HepG2 (cell line): ENCODE measurements around the gene DHRS12. TPM values are rescaled to one million over a fixed set of nuclear protein-coding genes. Genes with fewer than 3 reads are reported as not detected.
A peak's percentile ranks its signal among the peaks of the same experiment; 100 is the strongest.

Experiments used
- ATAC-seq: fragments of 200-7000 bp; cut with Tn5 transposase; 3 replicates; pipeline ENCODE4 v1.9.1; 2020; ENCODE audit warnings: mild to moderate bottlenecking, moderate library complexity
- BruUV-seq: library from RNA; stranded (reverse); fragments of 400-500 nt; replicated peaks from 2 replicates; lab custom pipeline; 2021; lab: Mats Ljungman, UMichigan
- CTCF ChIA-PET: fragments of 300-600 bp; formaldehyde crosslinking; extraction: SDS; loops from one replicate; lab custom pipeline; 2021; ENCODE audit warnings: low total read pairs, inconsistent platforms, low intra/inter-chr PET ratio; lab: Yijun Ruan, JAX
- POLR2A ChIA-PET: fragments of 350-600 bp; sonication (Branson Sonifier 250); formaldehyde crosslinking; loops from one replicate; lab custom pipeline; 2020; ENCODE audit warnings: antibody characterized with exemption, inconsistent platforms; lab: Yijun Ruan, JAX
- DNase-seq: peaks from one replicate; pipeline ENCODE4 v3.0.0-alpha.2; 2015; ENCODE audit warnings: low spot score
- FAIRE-seq: peaks from 3 replicates; lab custom pipeline; 2011; peaks lifted over from hg19 to GRCh38; lab: Jason Lieb, UNC
- H2AFZ ChIP-seq: one replicate; pipeline ENCODE4 v1.6.1; 2011; ENCODE audit warnings: low read length, inconsistent platforms
- H3K27ac ChIP-seq: fragments of 300-600 bp; 3 replicates; pipeline ENCODE4 v1.8.0; 2011; ENCODE audit warnings: mixed run types, mild to moderate bottlenecking, mixed read lengths, low read length, inconsistent platforms; ENCODE audit not compliant: insufficient read depth; ENCODE audit errors: extremely low read length
- H3K27me3 ChIP-seq, 2 experiments: fragments of 200-600 bp in 1 of 2; 2 replicates in 1 of 2; 3 replicates in 1 of 2; pipeline versions ENCODE4 v1.6.0 to v1.8.0; 2011; ENCODE audit warnings: low read length in 2 of 2, mild to moderate bottlenecking in 2 of 2, moderate library complexity in 2 of 2, inconsistent platforms in 1 of 2; ENCODE audit not compliant: insufficient read depth in 2 of 2, control insufficient read depth in 1 of 2
- H3K36me3 ChIP-seq, 2 experiments: fragments of 200-600 bp in 1 of 2; replicated peaks in 1 of 2; 2 replicates in 1 of 2; 3 replicates in 1 of 2; pipeline versions ENCODE4 v1.5.1 to v1.8.0; 2011; ENCODE audit warnings: low read length in 2 of 2, inconsistent platforms in 1 of 2; ENCODE audit not compliant: insufficient read depth in 2 of 2, control insufficient read depth in 1 of 2
- H3K4me1 ChIP-seq: 2 replicates; pipeline ENCODE4 v1.5.1; 2012; ENCODE audit warnings: low read length, inconsistent platforms; ENCODE audit not compliant: insufficient read depth
- H3K4me2 ChIP-seq: 2 replicates; pipeline ENCODE4 v1.6.0; 2011; ENCODE audit warnings: low read depth, low read length, inconsistent platforms
- H3K4me3 ChIP-seq, 3 experiments: fragments of 200-600 bp in 1 of 3; sonication (generic), shearing (Covaris generic) in 1 of 3; replicated peaks in 1 of 3; 2 replicates each; pipeline ENCODE4 v1.5.1; 2011 to 2016; ENCODE audit warnings: low read length in 3 of 3, inconsistent platforms in 2 of 3, low read depth in 2 of 3, mild to moderate bottlenecking in 2 of 3, control low read depth in 1 of 3, mixed read lengths in 1 of 3; ENCODE audit not compliant: insufficient read depth in 1 of 3
- H3K79me2 ChIP-seq: one replicate; pipeline ENCODE4 v1.6.1; 2011; ENCODE audit warnings: low read length, inconsistent platforms; ENCODE audit not compliant: insufficient read depth
- H3K9ac ChIP-seq: 2 replicates; pipeline ENCODE4 v1.6.0; 2011; ENCODE audit warnings: mild to moderate bottlenecking, low read depth, low read length, inconsistent platforms; ENCODE audit not compliant: insufficient read depth
- H3K9me3 ChIP-seq: 2 replicates; pipeline ENCODE4 v1.5.1; 2012; ENCODE audit warnings: mild to moderate bottlenecking, low read length
- H4K20me1 ChIP-seq: 2 replicates; pipeline ENCODE4 v1.6.0; 2011; ENCODE audit warnings: inconsistent platforms, mild to moderate bottlenecking, low read length, moderate library complexity; ENCODE audit not compliant: insufficient read depth
- MBNL3 ChIP-seq: fragments of 250-450 bp; sonication (Bioruptor Pico); conservative IDR thresholded peaks from 2 replicates; pipeline ENCODE4 v1.8.0; 2022; ENCODE audit warnings: mild to moderate bottlenecking, inconsistent platforms
- NCOA1 ChIP-seq: sonication (generic); formaldehyde crosslinking; IDR thresholded peaks from 2 replicates; pipeline ENCODE4 v1.9.0; 2021; ENCODE audit warnings: missing genetic modification reagents
- NPAS2 ChIP-seq: sonication (generic); formaldehyde crosslinking; IDR thresholded peaks from 2 replicates; pipeline ENCODE4 v1.8.0; 2022; ENCODE audit warnings: mild to moderate bottlenecking, missing genetic modification reagents, borderline replicate concordance
- RARG ChIP-seq: sonication (generic); formaldehyde crosslinking; IDR thresholded peaks from 2 replicates; pipeline ENCODE4 v1.4.0; 2020; ENCODE audit warnings: low read depth, mild to moderate bottlenecking, missing genetic modification reagents
- RBAK ChIP-seq: sonication (generic); formaldehyde crosslinking; IDR thresholded peaks from 2 replicates; pipeline ENCODE4 v1.5.1; 2020; ENCODE audit warnings: mild to moderate bottlenecking, missing genetic modification reagents
- ZMYM4 ChIP-seq: sonication (generic); formaldehyde crosslinking; IDR thresholded peaks from 2 replicates; pipeline ENCODE4 v1.8.1; 2023; ENCODE audit warnings: mild to moderate bottlenecking, missing genetic modification reagents
- ZNF234 ChIP-seq: sonication (generic); formaldehyde crosslinking; conservative IDR thresholded peaks from 2 replicates; pipeline ENCODE4 v1.5.1; 2020; ENCODE audit warnings: mild to moderate bottlenecking, missing genetic modification reagents
- ZNF260 ChIP-seq: sonication (generic); formaldehyde crosslinking; IDR thresholded peaks from 2 replicates; pipeline ENCODE4 v1.4.0; 2020; ENCODE audit warnings: missing genetic modification reagents, low read depth, mild to moderate bottlenecking, borderline replicate concordance
- ZNF34 ChIP-seq: sonication (generic); formaldehyde crosslinking; IDR thresholded peaks from 2 replicates; pipeline ENCODE4 v1.4.0; 2020; ENCODE audit warnings: mild to moderate bottlenecking, missing genetic modification reagents, borderline replicate concordance
- ZNF350 ChIP-seq: sonication (generic); formaldehyde crosslinking; IDR thresholded peaks from 2 replicates; pipeline ENCODE4 v1.4.0; 2020; ENCODE audit warnings: mild to moderate bottlenecking, low read depth, missing genetic modification reagents, borderline replicate concordance
- WGBS: methylation state at CpG from one replicate; pipeline ENCODE4 v1.1.6; 2017; ENCODE audit warnings: low lambda C conversion rate; 5-methylcytosine and 5-hydroxymethylcytosine counted together
- in situ Hi-C: cut with HindIII; loops from 2 replicates; pipeline ENCODE4 v1.10.0; 2017; ENCODE audit warnings: low pct_unique_long_range_greater_than_20kb; ENCODE audit not compliant: extremely low pct_ligation_motif_present
- intact Hi-C: fragments of 100-400 bp; cut with micrococcal nuclease; formaldehyde crosslinking; loops from one replicate; pipeline ENCODE4 v1.10.0; 2022; ENCODE audit not compliant: unreplicated experiment
- polyA plus RNA-seq, 8 experiments: library from polyadenylated mRNA; depleted of rRNA in 3 of 8; stranded (reverse) in 7 of 8; unstranded in 1 of 8; fragments of >200 nt; fragmentation: Illumina TruSeq in 4 of 8; extraction: Trizol in 4 of 8; gene quantifications; 2 replicates each; pipeline versions ENCODE4 v1.2.1 to v1.2.3, GENCODE V29; 2011 to 2016; ENCODE audit warnings: low read depth in 4 of 8, missing spikeins in 1 of 8, mixed read lengths in 1 of 8; ENCODE audit not compliant: insufficient read depth in 1 of 8
- total RNA-seq, 5 experiments: library from RNA; depleted of rRNA; stranded (reverse); fragments of >200 nt; fragmentation: Illumina TruSeq; extraction: Trizol; gene quantifications; 2 replicates each; pipeline ENCODE4 v1.2.3, GENCODE V29; 2016; ENCODE audit warnings: low read depth in 1 of 5
- TF ChIP-seq, protein P1 (sequence below): sonication (generic); formaldehyde crosslinking; IDR thresholded peaks from 2 replicates; pipeline ENCODE4 v1.5.1; 2020; ENCODE audit warnings: mild to moderate bottlenecking, moderate library complexity, missing genetic modification reagents
- TF ChIP-seq, protein P2 (sequence below): sonication (generic); formaldehyde crosslinking; IDR thresholded peaks from 2 replicates; pipeline ENCODE4 v1.8.0; 2022; ENCODE audit warnings: missing genetic modification reagents, mild to moderate bottlenecking, borderline replicate concordance
- TF ChIP-seq, protein P3 (sequence below): sonication (generic); formaldehyde crosslinking; IDR thresholded peaks from 2 replicates; pipeline ENCODE4 v1.4.0; 2020; ENCODE audit warnings: missing genetic modification reagents

Gene DHRS12
- total and polyA plus RNA-seq, 2 of the 13 experiments (the other 11 are each of a cell fraction or from before 2014, with no cell fraction given), result 7.2 to 8.4 TPM

DNA sequence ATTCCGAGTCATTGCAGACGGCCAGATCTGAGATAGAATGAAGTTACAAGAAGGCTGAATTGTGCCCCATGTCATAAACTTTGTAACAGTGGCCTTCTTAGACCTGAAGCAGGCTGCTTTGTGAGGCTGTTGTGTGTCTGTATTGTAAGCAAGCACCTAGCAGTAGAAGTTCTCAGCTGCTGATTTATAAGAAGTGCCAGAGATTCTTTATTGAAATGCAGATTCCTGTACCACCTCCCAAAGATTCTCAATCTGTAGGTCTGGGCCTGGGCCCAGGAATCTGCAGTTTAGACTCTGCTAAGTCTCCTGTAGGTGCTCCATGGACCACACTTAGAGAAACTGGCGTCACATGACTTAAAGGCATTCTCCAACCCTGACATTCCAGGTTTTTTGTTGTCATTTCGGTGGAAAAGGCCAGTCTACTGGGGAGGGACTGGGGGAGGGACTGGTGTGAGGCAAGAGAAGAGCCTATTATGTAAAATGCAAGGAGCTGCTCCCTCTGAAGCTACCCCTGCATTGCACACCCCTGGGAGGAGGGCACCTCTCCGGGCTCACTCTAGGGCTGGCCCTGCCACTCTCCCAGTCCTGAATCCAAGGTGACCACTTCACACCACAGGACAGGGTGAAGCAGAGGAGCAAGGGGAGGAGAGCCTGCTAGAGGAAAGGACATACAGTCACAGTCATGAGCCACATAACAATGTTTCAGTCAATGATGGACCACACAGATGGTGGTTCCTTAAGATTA is 41.8 kb upstream of the DHRS12 start (continued):
- TF ChIP-seq, protein P1, sequence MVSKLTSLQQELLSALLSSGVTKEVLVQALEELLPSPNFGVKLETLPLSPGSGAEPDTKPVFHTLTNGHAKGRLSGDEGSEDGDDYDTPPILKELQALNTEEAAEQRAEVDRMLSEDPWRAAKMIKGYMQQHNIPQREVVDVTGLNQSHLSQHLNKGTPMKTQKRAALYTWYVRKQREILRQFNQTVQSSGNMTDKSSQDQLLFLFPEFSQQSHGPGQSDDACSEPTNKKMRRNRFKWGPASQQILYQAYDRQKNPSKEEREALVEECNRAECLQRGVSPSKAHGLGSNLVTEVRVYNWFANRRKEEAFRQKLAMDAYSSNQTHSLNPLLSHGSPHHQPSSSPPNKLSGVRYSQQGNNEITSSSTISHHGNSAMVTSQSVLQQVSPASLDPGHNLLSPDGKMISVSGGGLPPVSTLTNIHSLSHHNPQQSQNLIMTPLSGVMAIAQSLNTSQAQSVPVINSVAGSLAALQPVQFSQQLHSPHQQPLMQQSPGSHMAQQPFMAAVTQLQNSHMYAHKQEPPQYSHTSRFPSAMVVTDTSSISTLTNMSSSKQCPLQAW (CRISPR knock-in tag), result 0 out of 2 replicates have a peak, but pooled peaks have one; percentile 37
- TF ChIP-seq, protein P2, sequence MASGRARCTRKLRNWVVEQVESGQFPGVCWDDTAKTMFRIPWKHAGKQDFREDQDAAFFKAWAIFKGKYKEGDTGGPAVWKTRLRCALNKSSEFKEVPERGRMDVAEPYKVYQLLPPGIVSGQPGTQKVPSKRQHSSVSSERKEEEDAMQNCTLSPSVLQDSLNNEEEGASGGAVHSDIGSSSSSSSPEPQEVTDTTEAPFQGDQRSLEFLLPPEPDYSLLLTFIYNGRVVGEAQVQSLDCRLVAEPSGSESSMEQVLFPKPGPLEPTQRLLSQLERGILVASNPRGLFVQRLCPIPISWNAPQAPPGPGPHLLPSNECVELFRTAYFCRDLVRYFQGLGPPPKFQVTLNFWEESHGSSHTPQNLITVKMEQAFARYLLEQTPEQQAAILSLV (CRISPR knock-in tag), result no peak

DNA sequence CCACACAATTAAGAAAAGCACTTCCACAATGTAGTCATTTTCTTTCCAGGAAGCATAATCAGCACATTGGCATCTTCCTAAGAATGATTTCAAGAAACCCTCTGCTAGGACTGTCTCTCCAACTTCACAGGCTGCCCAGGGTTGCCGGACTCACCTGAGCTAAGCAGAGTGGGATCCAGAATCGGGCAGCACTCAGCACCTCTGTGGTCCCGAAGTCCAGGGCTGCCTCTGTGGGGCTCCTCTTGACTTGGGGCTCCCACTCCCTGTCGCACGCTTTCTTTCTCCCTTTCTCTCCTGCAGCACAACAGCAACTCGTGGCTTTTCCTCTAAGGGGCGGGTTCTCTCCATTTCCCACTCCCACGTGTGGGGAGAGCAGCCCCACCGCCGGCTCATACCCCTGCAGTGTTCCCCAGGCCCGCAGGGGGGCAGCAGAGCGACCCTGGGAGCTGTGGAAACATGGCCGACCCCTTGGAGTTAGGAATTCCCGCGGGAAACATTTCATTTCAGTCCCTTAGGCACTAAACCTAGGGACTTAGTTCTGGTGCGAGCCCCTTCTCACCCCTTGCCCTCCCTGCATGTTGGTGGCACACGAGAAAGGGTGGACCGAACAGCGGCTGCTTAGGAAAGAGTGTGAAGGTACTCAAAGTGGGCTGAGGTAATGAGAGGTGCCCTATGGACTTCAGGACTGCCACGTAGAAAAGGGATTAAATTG is 41.1 kb upstream of the DHRS12 start, which contains the start of gene TMEM272:
Gene TMEM272, minus strand, starts transcription at position 316 of the 712 bp plus-strand sequence. CDS start 6,647 bp downstream, outside the sequence.
- Histone ChIP-seq H2AFZ (peak within 1 kb of the TSS; percentile 91), H3K4me1 (peaks cover 27% of the 10 kb centered on the region), H3K79me2 (no peaks in the 10 kb centered on the region), H3K27ac (peak within 1 kb of the TSS; percentile 55), H3K9ac (peak within 1 kb of the TSS; percentile 74), H3K27me3 (no peaks in the 10 kb centered on the region), H3K36me3 (no peaks in the 10 kb centered on the region), H3K9me3 (no peaks in the 10 kb centered on the region), H3K4me2 (peak within 1 kb of the TSS; percentile 92), H3K4me3 (peak within 1 kb of the TSS; percentile 58 to 73 (median 70); a peak in 5 of 6 replicates), H4K20me1 (no peaks in the 10 kb centered on the region)
- ChIA-PET POLR2A (interaction anchor here (0.9 to 1.2 kb wide), 4 partner anchors 12 to 392 kb away, joined by 3 read pairs; partner anchors contain the start of gene INTS6), CTCF (interaction anchor here (1.6 to 1.9 kb wide), 2 partner anchors 283 to 284 kb away, joined by 4 to 8 read pairs; partner anchors contain the start of gene NEK5)
- ATAC-seq (peak; percentile 94), DNase-seq (peak; percentile 43), FAIRE-seq (peak; percentile 66)
- WGBS, result 19% methylated on average over 20 of the region's 20 CpGs
- intact Hi-C loops, result loop anchor here (1.0 kb wide), 1 partner anchor 283 kb away; no protein-coding TSS in a partner anchor
- BruUV-seq, result no TSS peak
- in situ Hi-C loops, result no loop called here
- peak; percentile 57; the same call in 1 of the 2 replicates for TF ChIP-seq ZMYM4
- no peak for TF ChIP-seq NCOA1
- TF ChIP-seq RARG (CRISPR knock-in tag), result no peak
- TF ChIP-seq NPAS2 (CRISPR knock-in tag), result no peak
- TF ChIP-seq ZNF234, result no peak
- no peak for TF ChIP-seq MBNL3
- TF ChIP-seq, protein P3, sequence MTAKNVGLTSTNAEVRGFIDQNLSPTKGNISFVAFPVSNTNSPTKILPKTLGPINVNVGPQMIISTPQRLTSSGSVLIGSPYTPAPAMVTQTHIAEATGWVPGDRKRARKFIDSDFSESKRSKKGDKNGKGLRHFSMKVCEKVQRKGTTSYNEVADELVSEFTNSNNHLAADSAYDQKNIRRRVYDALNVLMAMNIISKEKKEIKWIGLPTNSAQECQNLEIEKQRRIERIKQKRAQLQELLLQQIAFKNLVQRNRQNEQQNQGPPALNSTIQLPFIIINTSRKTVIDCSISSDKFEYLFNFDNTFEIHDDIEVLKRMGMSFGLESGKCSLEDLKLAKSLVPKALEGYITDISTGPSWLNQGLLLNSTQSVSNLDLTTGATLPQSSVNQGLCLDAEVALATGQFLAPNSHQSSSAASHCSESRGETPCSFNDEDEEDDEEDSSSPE (CRISPR knock-in tag), result peak; percentile 61; the same call in 1 of the 2 replicates
- no peak for TF ChIP-seq ZNF260 (CRISPR knock-in tag)
- no peak; the same call in 1 of the 2 replicates for TF ChIP-seq ZNF350 (CRISPR knock-in tag)
- TF ChIP-seq RBAK, result no peak
- TF ChIP-seq ZNF34 (CRISPR knock-in tag), result no peak
